HG03378 (cell line): ENCODE data around the gene SNX2.

Experiments used
- ATAC-seq: cut with Tn5 transposase; IDR thresholded peaks from one replicate; pipeline ENCODE4 v1.9.1; 2021; ENCODE audit warnings: mild to moderate bottlenecking, moderate library complexity; ENCODE audit not compliant: unreplicated experiment

The SNX2 gene

GRCh38 chr5:122770477-122770876 is 4.4 kb upstream of the SNX2 start:
- no peak for ATAC-seq

- ATAC-seq: no peak
These were observed 2.4 kb upstream of the SNX2 start for GRCh38 chr5:122772446-122772845.

GRCh38 chr5:122773619-122774018 is 1.3 kb upstream of the SNX2 start:
- no peak for ATAC-seq

- peak; percentile 34 for ATAC-seq
These were observed 390 bp upstream of the SNX2 start for GRCh38 chr5:122774519-122774860.

GRCh38 chr5:122775550-122776542 is 966 bp downstream of the SNX2 start:
- ATAC-seq: peak; percentile 4

- no peak for ATAC-seq
These were observed 3.3 kb downstream of the SNX2 start for GRCh38 chr5:122778157-122778556.

GRCh38 chr5:122779451-122779850 is 4.6 kb downstream of the SNX2 start:
- ATAC-seq: no peak

- ATAC-seq: no peak
These were observed 5.4 kb downstream of the SNX2 start for GRCh38 chr5:122780296-122780695.

- no peak for ATAC-seq
These were observed 6.6 kb downstream of the SNX2 start for GRCh38 chr5:122781465-122781864.

- no peak for ATAC-seq
These were observed 10.4 kb downstream of the SNX2 start for GRCh38 chr5:122785294-122785693.

- ATAC-seq: no peak
These were observed 13.5 kb downstream of the SNX2 start for GRCh38 chr5:122788371-122788770.

GRCh38 chr5:122788996-122789395 is 14.1 kb downstream of the SNX2 start:
- ATAC-seq: no peak

GRCh38 chr5:122789461-122790171 is 14.7 kb downstream of the SNX2 start:
- ATAC-seq: no peak

- ATAC-seq: no peak
These were observed 15.6 kb downstream of the SNX2 start for GRCh38 chr5:122790354-122791103.

GRCh38 chr5:122805481-122805880 is 30.6 kb downstream of the SNX2 start:
- no peak for ATAC-seq

GRCh38 chr5:122810405-122810804 is 35.5 kb downstream of the SNX2 start:
- no peak for ATAC-seq

GRCh38 chr5:122815218-122815767 is 40.4 kb downstream of the SNX2 start:
- ATAC-seq: no peak

- ATAC-seq: no peak
These were observed 41.9 kb downstream of the SNX2 start for GRCh38 chr5:122816756-122817155.

- no peak for ATAC-seq
These were observed 57.1 kb downstream of the SNX2 start for GRCh38 chr5:122831984-122832383.

- no peak for ATAC-seq
These were observed 60.8 kb downstream of the SNX2 start for GRCh38 chr5:122835681-122836080.

GRCh38 chr5:122836947-122837346 is 62.1 kb downstream of the SNX2 start:
- ATAC-seq: no peak
